ENCODE results near the gene SET. TPM values are rescaled to one million over a fixed set of nuclear protein-coding genes. Genes with fewer than 3 reads are reported as not detected.

SET gene
- total RNA-seq, 1 donor from 2014 or later, result 197 TPM

GRCh38 chr9:128684065-128684324 lies 5.0 kb upstream of the SET start:
- peaks cover 57% of the 10 kb centered on the region for H3K4me1 ChIP-seq
- no peak for TF ChIP-seq CTCF (IDR thresholded peaks at IDR 0.05)
- ATAC-seq (peak in 1 of 2 donors; percentile 1), DNase-seq (no peak)
- H3K4me3 ChIP-seq, result peak overlapping the region; percentile 79
- intact Hi-C loops (cut with DNase I), result no loop called here
- H3K27ac ChIP-seq, result peak overlapping the region; percentile 89
- no peaks in the 10 kb centered on the region for H3K27me3 ChIP-seq (ENCODE audit: low read depth)
- H3K36me3 ChIP-seq, result no peaks in the 10 kb centered on the region
- no peaks in the 10 kb centered on the region for H3K9me3 ChIP-seq

- Histone ChIP-seq H3K4me3 (peak overlapping the region; percentile 79), H3K4me1 (peaks cover 57% of the 10 kb centered on the region), H3K9me3 (no peaks in the 10 kb centered on the region), H3K27me3 (ENCODE audit: low read depth) (no peaks in the 10 kb centered on the region), H3K27ac (peak overlapping the region; percentile 89), H3K36me3 (no peaks in the 10 kb centered on the region)
- DNase-seq (peak; percentile 91), ATAC-seq (peak; percentile 81 to 87)
- intact Hi-C loops (cut with DNase I), result no loop called here
- no peak for TF ChIP-seq CTCF (IDR thresholded peaks at IDR 0.05)
Observed at GRCh38 chr9:128684325-128685199, 4.5 kb upstream of the SET start.

- intact Hi-C loops (cut with DNase I), result no loop called here
- Histone ChIP-seq H3K27ac (peak overlapping the region; percentile 89), H3K27me3 (ENCODE audit: low read depth) (no peaks in the 10 kb centered on the region), H3K4me1 (peaks cover 63% of the 10 kb centered on the region), H3K36me3 (no peaks in the 10 kb centered on the region), H3K9me3 (no peaks in the 10 kb centered on the region), H3K4me3 (peak overlapping the region; percentile 41)
- DNase-seq (peak; percentile 57), ATAC-seq (no peak)
- TF ChIP-seq CTCF (IDR thresholded peaks at IDR 0.05), result no peak
Observed at GRCh38 chr9:128685636-128686489, 3.2 kb upstream of the SET start.

GRCh38 chr9:128687453-128687852 lies 1.6 kb upstream of the SET start:
- Histone ChIP-seq H3K4me1 (peaks cover 74% of the 10 kb centered on the region), H3K27me3 (ENCODE audit: low read depth) (no peaks in the 10 kb centered on the region), H3K9me3 (no peaks in the 10 kb centered on the region), H3K27ac (peak overlapping the region; percentile 96), H3K36me3 (peaks cover 15% of the 10 kb centered on the region), H3K4me3 (no peak overlapping the region)
- ATAC-seq (no peak), DNase-seq (no peak)
- no peak for TF ChIP-seq CTCF (IDR thresholded peaks at IDR 0.05)
- intact Hi-C loops (cut with DNase I), result no loop called here

- H3K9me3 ChIP-seq, result no peaks in the 10 kb centered on the region
- H3K27me3 ChIP-seq (ENCODE audit: low read depth), result no peaks in the 10 kb centered on the region
- DNase-seq (peak; percentile 81), ATAC-seq (peak; percentile 18 to 37)
- H3K4me3 ChIP-seq, result peak overlapping the region; percentile 59
- H3K4me1 ChIP-seq, result peaks cover 60% of the 10 kb centered on the region
- H3K27ac ChIP-seq, result peak overlapping the region; percentile 96
- no peak for TF ChIP-seq CTCF (IDR thresholded peaks at IDR 0.05)
- H3K36me3 ChIP-seq, result peaks cover 34% of the 10 kb centered on the region
- intact Hi-C loops (cut with DNase I), result no loop called here
Observed at GRCh38 chr9:128689293-128689774, 312 bp downstream of the SET start.

Data from lower lobe of right lung (tissue), 2 donors.